ENCODE results near the gene NRIP1.
A peak's percentile ranks its signal among the peaks of the same experiment; 100 is the strongest.

NRIP1 gene

GRCh38 chr21:15022608-15023261 is 42.1 kb downstream of the NRIP1 start:
- no peak for TF ChIP-seq POLR2A (IDR thresholded peaks at IDR 0.05; ENCODE audit: low read depth, low read length)
- FAIRE-seq, result no peak
- no peak for DNase-seq (ENCODE audit: insufficient read length, low spot score)

- no peak for TF ChIP-seq POLR2A (IDR thresholded peaks at IDR 0.05; ENCODE audit: low read depth, low read length)
- FAIRE-seq (no peak), DNase-seq (ENCODE audit: insufficient read length, low spot score) (no peak)
Observed at GRCh38 chr21:15020797-15021196, 44.0 kb downstream of the NRIP1 start.

GRCh38 chr21:15018382-15018781 is 46.4 kb downstream of the NRIP1 start:
- DNase-seq (ENCODE audit: insufficient read length, low spot score), result no peak
- TF ChIP-seq POLR2A (IDR thresholded peaks at IDR 0.05; ENCODE audit: low read depth, low read length), result no peak
- no peak for FAIRE-seq

- FAIRE-seq (peak; percentile 91), DNase-seq (ENCODE audit: insufficient read length, low spot score) (no peak)
- TF ChIP-seq POLR2A (IDR thresholded peaks at IDR 0.05; ENCODE audit: low read depth, low read length), result no peak
Observed at GRCh38 chr21:15015622-15016471, 49.0 kb downstream of the NRIP1 start.

DNA sequence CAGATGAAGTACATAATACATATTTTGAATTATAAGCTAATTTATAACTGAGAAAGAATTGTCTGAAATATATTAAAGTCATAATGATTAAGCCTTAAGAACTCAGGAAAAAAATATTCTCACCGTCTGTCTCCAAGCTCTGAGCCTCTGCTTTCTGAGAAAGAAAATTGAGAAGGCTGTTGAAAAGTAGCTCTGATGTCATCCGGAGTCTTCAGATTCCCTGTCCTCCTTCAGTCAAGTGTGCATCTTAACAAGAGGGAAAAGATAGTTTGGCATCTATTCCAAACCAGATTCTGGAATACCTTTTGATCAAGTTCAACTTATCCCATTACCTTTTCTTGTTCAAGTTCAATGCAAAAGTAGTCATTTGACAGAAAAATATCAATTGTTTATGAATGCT is 50.6 kb downstream of the NRIP1 start:
- FAIRE-seq (no peak), DNase-seq (ENCODE audit: insufficient read length, low spot score) (no peak)
- TF ChIP-seq POLR2A (IDR thresholded peaks at IDR 0.05; ENCODE audit: low read depth, low read length), result no peak

GRCh38 chr21:15011967-15012366 is 52.8 kb downstream of the NRIP1 start:
- no peak for DNase-seq (ENCODE audit: insufficient read length, low spot score)
- FAIRE-seq, result peak; percentile 45

DNA sequence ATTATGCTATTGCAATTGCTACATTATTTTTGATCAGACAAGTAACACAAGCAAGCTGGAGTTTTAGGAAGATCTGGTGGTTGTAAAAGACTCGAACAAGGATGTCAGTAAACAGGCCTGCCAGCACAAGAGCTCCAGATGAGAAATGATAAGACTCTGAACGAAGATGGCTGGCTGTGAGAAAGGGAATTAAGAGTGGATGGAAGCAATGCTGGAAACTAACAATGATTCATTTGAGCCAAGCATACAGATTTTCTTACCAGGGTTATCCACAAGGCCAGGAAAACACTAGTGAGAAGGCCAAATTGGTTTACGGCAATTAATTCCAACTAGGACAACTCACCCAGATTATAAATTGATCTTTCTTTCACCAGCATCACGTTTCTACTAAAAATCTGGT is 54.2 kb downstream of the NRIP1 start:
- FAIRE-seq (peak; percentile 70), DNase-seq (ENCODE audit: insufficient read length, low spot score) (no peak)
- TF ChIP-seq POLR2A (IDR thresholded peaks at IDR 0.05; ENCODE audit: low read depth, low read length), result no peak

More at GRCh38 chr21:15011967-15012366, 52.8 kb downstream of the NRIP1 start:
- no peak for TF ChIP-seq POLR2A (IDR thresholded peaks at IDR 0.05; ENCODE audit: low read depth, low read length)

GRCh38 chr21:15009837-15010363 is 54.9 kb downstream of the NRIP1 start:
- peak; percentile 23 for FAIRE-seq
- DNase-seq (ENCODE audit: insufficient read length, low spot score), result no peak

DNA sequence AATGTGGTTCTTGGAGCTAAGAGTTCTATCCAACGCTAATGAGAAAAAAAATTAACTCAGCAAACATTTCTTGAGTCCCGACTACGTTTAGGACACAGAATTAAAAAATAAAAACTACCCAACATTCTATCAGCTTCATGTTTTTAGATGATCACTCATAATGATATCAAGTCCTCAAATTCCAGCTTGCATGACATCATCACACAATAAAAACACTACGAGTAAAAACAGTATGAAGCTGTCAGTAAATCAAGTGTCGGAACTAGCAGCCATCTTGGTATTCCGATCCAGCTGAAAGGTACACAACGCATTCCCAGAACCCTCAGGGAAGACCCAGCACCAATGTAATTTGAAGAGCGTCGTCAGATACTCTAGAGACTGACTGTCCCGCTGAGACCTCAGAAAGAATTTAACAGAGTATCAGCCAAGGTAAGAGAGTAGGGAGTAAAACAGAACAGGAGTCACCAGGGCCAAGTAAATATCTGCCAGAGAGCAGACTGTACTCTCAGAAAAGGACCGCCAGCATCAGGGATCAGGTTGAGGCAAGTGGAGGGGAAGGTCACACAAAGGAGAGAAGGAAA is 57.0 kb downstream of the NRIP1 start:
- DNase-seq (ENCODE audit: insufficient read length, low spot score) (no peak), FAIRE-seq (no peak)
- no peak for TF ChIP-seq POLR2A (IDR thresholded peaks at IDR 0.05; ENCODE audit: low read depth, low read length)

More at GRCh38 chr21:15009837-15010363, 54.9 kb downstream of the NRIP1 start:
- TF ChIP-seq POLR2A (IDR thresholded peaks at IDR 0.05; ENCODE audit: low read depth, low read length), result no peak

GRCh38 chr21:15006594-15007230 is 58.1 kb downstream of the NRIP1 start:
- DNase-seq (ENCODE audit: insufficient read length, low spot score) (no peak), FAIRE-seq (no peak)
- TF ChIP-seq POLR2A (IDR thresholded peaks at IDR 0.05; ENCODE audit: low read depth, low read length), result no peak

GRCh38 chr21:15005391-15005790 is 59.4 kb downstream of the NRIP1 start:
- no peak for FAIRE-seq
- DNase-seq (ENCODE audit: insufficient read length, low spot score), result no peak
- no peak for TF ChIP-seq POLR2A (IDR thresholded peaks at IDR 0.05; ENCODE audit: low read depth, low read length)

GRCh38 chr21:15004721-15005370 is 60.0 kb downstream of the NRIP1 start:
- TF ChIP-seq POLR2A (IDR thresholded peaks at IDR 0.05; ENCODE audit: low read depth, low read length), result no peak
- DNase-seq (ENCODE audit: insufficient read length, low spot score) (no peak), FAIRE-seq (no peak)

DNA sequence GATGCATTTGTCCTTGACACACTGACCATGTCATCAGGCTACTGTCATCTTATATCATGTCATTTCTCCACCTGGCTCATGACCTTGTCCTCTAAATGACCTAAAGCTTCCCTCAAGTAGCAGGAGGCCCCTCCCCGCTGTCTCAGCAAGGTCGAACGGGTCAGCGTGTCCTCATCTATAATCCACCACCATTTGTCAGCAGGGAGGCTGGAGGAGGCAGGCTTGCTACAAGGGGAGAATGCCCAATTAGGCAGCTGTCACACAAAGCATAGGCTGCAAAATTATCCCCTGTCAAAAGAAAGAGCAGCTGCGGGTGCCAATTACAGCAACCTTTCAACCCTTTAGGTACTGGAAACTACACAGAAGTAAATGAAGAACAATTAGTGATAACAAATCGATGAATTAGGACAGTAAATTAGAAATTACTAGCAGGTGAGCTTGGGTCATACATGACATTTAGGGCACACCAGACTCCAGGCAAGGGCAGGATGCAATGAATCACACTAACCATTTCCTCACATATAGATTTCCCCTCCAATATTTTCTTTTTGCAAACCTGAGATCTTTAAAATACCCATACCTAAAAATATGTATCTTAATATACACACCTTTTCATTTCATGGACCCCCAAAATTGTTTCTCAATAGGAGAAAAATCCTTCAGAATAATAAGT is 61.2 kb downstream of the NRIP1 start:
- FAIRE-seq (no peak), DNase-seq (ENCODE audit: insufficient read length, low spot score) (no peak)
- no peak for TF ChIP-seq POLR2A (IDR thresholded peaks at IDR 0.05; ENCODE audit: low read depth, low read length)
